Hindlimb muscle (tissue), 1 donor: ENCODE measurements around the gene CLDN9. TPM values are rescaled to one million over a fixed set of nuclear protein-coding genes. Genes with fewer than 3 reads are reported as not detected.
"Not testable (repeated sequence)": the region's sequence is repeated elsewhere in the genome, so short reads cannot be mapped to it uniquely, and the experiment has no call there.

Experiments used
- DNase-seq: peaks from one replicate; pipeline ENCODE4 v3.0.0-alpha.2; 2013
- polyA plus RNA-seq: library from polyadenylated mRNA; unstranded; fragments of 120-200 nt; gene quantifications from one replicate; pipeline ENCODE4 v1.2.1, GENCODE V29; 2013; ENCODE audit not compliant: insufficient read length

CLDN9 gene
- polyA plus RNA-seq, 1 donor: 2.2 TPM

DNA sequence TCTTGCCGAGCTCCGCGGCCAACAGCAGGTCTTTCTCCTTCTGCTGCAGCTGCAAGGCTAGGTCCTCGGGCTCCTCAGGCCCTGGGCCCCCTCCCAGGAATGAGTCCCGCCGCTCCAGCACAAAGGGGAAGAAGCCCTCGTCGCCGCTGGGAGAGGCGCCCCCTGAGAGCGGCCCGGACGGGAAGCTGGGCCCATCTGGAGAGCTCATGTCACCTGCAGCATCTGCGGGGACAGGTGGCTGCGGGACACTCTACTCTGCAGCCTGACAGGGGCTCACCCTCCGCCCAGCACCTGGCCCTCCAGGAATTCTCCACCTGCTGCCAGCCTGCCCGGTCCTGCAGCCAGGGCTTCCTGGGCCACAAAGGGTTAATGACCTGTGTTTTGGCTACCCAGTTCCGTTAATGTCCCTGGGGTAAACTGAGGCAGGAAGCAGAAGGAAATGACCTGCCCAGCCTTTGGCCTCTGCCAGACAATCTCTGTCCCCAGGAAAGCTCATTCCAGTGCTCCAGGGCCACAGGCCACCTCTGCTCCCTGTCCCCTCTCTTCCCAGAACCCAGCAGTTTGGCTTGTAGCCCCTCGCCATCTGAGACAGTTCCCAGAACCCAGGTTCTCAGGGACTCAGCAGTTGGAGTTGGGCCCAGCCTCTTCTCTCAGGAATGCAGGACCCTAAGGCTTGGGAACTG is 22.7 kb downstream of the CLDN9 start:
- DNase-seq: no peak

DNA sequence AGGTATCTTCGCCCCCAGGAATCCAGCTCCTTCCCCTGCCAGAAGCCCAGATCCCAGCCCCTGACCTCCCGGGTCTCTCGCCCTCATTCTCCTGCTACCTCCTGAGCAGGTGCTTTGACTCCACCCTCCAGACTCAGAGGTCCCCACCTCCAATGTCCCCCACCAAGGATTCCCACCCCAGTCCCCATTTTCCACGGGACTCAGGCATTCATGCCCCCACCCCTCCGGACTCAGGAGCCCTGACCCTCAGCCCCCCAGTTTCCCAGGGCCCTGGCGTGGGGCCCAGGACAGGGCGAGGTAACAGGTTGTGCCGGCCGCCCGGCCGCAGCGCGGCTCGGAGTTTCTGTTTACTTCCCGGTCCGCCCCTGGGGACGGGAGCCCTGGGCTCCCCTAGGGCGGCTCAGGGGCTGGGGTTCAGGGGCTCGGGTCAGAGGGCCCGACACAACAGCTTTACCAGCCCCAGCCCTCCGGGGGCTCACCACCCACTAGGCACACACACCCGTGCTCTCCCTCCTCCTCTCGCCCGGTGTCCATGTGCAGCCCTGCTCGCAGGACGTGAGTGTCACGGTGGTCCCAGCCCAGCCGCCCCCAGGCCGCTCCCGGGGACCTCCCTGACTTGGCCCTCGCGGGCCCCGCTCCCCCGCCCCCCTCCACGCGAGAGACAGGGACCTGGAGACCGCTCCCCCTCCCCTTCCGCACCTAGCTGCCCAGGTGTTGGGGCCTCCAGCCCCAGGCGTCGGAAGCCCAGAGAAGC is 23.4 kb downstream of the CLDN9 start:
- DNase-seq: no peak

DNA sequence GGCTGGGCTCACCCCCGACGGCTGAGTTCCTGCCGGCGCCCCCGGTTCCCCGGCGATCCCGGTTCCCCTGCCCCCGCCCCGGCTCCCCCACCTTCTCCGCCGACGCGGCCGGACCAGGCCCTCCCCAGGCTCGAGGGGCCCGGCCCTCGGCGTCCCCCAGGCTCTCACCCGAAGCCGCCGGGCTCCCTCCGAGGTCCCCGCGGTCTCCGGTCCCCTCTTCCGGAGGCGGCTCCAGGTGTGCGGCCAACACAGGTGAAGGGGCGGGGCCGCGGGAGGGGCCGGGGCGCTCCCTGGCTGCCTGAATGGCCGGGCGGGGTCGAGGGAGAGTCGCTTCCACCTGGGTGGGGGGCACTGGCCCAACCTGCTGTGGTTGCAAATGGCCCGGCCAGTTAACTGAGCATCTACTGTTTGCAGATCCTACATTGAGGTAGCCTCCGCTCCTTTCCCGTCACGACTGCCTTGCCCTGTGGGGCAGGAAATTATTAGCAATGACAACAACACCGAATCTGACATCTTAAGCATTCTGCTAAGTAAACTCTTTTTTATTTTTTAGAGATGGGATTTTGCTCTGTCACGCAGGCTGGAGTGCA is 24.1 kb downstream of the CLDN9 start, which contains the start of gene BICDL2:
BICDL2 (minus strand) TSS at position 219 of the 590 bp plus-strand sequence. CDS start 1,448 bp downstream, outside the sequence.
- no peak for DNase-seq

DNA sequence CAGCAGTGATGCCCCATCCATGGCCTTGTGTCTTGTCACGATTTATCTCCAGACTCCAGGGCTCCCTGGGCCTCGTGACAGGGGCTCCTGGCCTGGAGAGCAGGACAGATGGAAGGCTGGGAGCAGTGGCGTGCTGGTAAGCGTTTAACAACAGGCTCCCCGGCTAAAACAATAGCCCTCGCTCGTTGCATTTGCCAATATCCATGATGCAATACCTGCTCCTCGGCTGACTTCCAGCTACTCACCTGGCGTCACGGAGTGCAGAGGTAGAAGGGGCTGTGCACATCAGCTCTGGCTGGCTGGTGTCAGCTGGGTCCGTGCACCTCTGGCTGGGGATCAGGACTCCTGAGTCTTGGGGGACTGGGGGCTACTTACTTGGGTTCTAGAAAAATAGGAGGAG is 25.5 kb downstream of the CLDN9 start:
- DNase-seq: no peak

DNA sequence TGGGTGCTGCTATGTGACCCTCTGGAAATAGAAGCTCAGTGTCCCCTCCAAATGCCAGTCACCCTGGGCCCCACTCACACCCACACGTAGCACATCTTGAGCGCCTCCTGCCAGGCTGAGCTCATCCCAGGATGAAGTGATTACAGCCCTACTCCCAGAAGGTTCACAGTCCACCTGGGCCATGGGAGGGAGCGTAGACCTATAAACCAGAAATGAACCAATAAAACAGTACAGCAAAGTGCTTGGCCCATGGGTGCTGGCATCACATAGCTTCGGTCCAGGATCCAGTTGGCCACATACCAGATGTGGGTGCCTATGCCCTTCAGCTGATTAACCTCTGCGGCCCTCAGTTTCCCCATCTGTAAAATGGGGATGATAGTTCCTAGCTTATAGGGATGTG is 26.2 kb downstream of the CLDN9 start:
- no peak for DNase-seq

DNA sequence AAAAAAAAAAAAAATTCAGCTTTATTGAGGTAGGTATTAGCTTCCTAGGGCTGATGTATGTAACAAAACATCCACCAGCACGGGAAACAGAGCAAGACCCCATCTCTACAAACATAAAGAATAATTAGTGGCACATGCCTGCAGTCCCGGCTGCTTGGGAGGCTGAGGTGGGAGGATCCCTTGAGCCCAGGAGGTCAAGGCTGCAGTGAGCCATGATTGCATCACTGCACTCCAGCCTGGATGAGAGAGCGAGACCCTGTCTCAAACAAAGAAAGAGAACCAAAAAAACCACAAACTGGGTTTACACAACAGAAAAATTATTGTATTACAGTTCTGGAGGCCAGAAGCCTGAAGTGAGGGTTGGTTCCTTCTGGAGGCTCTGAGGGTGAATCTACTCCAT is 29.7 kb downstream of the CLDN9 start:
- DNase-seq: no peak

DNA sequence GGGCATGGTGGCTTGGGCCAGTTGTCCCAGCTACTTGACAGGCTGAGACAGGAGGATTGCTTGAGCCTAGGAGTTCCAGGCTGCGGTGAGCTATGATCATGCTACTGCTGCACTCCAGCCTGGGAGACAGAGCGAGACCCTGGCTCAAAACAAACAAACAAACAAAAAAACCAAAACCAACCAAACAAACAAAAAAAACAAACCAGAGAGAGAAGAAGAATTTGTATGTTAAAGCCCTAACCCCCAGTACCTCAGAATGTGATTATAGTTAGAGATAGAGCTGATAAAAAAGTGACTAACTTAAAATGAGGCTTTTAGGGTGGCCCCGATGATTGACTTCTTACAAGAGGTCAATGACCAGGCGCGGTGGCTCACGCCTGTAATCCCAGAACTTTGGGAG is 32.0 kb downstream of the CLDN9 start:
- DNase-seq: no peak

DNA sequence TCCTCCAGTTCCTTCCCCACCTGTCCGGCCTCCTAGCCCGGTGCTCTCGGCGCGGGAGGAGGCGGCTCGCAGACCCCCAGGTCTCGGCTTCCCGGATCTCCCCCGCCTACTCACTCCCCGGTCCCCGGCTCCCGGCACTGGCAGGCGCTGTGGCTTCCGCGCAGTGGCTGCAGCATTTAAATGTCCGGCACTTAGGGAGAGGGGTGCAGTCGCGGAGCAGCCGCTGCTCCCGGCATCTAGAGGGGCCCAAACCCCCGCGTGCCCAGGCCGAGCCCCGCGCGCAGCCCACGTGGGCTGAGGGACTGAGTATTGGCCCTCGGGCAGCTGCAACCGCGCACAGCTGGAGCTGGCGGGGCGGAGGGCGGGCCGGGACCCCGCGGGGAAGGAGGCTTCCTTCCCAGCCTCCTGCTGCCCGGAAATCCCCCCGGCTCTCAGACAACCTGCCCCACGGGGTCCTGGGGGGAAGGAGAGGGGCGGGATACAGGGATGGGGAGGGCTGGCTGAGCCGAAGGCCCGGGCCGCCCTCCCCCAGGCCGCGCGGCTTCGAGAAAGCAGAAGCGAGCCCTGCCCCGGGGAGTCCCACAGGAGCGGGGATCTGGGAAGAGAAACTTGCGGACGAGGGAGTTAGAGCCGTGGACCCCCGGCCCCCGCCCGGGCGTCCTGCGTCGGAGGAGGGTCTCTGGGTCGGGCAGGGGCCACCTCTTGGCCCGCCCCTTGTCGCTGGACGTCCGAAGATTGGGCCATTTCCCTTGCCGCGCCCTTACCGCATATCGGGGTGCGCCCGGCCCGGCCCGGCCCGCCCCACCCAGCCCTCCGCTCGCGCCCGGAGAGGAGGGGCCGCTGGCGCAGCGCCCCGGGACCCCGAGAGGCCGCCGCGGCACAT is 33.3 kb downstream of the CLDN9 start, which contains the start of gene MMP25:
MMP25 (plus strand) TSS at position 804 of the 883 bp plus-strand sequence. CDS start 357 bp downstream, outside the sequence.
- DNase-seq: no peak

DNA sequence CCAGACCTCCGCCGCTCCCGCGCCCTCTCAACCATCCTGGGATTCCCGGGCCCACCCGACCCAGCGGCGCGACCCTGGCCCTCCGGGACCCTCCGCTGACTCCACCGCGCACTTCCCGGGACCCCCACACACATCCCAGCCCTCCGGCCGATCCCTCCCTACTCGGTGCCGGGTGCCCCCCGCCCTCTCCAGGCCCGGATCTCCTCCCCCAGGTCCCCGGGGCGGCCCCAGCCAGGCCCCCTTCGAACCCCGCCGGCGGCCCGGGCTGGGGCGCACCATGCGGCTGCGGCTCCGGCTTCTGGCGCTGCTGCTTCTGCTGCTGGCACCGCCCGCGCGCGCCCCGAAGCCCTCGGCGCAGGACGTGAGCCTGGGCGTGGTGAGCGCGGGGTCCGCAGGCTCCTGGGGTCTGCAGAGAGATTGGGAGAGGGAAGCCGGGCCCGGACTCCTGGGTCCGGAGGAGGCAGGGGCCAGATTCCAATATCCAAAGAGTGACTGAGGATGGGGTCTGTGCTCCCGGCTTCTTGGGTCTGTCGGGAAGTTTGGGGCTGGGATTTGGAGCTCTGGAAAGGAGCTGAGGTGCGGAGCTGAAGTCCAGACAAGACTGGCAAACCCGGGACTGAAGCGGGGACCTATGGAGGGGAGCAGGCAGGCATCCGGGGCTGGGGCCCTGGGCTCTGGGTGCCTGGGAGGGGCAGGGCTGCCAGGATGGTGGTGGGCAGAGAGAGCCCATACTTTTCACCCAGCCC is 34.1 kb downstream of the CLDN9 start:
- DNase-seq: no peak

DNA sequence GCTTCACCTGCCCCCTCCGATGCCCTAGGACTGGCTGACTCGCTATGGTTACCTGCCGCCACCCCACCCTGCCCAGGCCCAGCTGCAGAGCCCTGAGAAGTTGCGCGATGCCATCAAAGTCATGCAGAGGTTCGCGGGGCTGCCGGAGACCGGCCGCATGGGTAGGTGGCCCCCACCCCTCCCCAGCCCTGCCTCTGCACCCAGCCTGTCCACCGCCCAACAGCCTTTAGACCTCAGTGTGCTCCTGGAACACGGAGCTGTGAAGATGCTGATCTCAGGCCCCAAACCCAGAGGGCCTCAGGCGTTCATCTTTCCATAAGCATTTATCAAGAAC is 34.6 kb downstream of the CLDN9 start:
- DNase-seq: no peak

DNA sequence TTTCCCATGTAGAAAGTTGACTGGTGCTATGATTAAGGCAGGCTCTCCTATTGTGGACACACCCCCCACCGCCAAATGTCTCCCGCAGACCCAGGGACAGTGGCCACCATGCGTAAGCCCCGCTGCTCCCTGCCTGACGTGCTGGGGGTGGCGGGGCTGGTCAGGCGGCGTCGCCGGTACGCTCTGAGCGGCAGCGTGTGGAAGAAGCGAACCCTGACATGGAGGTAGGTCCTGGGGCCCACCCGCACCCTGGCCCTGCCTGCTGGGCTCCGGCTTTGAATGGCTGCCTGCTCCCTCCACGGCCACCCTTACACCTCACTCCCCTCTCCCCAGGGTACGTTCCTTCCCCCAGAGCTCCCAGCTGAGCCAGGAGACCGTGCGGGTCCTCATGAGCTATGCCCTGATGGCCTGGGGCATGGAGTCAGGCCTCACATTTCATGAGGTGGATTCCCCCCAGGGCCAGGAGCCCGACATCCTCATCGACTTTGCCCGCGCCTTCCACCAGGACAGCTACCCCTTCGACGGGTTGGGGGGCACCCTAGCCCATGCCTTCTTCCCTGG is 37.3 kb downstream of the CLDN9 start:
- no peak for DNase-seq

DNA sequence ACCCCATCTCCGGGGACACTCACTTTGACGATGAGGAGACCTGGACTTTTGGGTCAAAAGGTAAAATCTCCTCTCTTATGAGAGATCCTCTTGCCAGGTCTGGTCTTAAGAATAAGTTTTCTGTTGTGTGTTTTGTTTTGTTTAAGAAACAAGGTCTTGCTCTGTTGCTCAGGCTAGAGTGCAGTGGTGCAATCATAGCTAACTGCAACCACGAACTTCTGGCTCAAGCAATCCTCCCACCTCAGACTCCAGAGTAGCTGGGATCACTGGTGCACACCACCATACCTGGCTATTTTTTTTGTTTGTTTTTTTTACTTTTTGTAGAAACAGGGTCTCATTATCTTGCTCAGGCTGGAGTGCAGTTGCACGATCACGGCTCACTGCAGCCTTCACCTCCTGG is 37.8 kb downstream of the CLDN9 start:
- no peak for DNase-seq

DNA sequence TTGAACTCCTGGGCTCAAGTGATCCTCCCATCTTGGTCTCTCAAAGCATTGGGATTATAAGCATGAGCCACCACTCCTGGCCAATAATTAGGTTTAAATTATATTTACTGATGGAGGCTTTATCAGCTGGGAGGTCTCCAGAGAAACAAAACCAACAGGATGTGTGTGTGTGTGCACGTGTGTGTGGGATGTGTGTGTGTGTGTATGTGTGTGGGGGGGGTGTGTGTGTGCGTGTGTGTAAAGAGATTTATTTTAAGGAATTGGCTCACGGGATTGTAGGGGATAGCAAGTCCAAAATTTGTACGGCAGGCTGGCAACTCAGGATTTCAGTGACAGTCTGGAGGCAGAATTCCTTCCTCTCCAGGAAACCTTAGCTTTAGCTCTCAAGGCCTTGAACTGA is 38.3 kb downstream of the CLDN9 start:
- DNase-seq: no peak

DNA sequence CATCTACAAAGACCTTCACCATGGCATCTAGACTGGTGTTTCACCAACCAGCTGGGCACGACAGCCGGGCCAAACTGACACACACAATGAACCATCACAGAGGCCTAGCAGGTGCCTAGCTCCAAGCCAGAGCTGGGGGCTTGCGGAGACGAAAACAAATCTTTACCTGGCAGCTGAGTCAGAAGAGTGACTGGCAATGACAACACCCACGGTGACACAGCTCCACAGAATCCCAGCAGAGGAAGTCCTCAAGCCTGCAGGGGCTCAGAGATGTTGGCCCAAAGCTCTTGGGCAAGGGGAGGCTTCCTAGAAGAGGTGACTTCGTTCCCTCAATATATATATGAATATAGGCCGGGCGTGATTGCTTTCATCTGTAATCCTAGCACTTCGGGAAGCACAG is 38.8 kb downstream of the CLDN9 start:
- DNase-seq: no peak

DNA sequence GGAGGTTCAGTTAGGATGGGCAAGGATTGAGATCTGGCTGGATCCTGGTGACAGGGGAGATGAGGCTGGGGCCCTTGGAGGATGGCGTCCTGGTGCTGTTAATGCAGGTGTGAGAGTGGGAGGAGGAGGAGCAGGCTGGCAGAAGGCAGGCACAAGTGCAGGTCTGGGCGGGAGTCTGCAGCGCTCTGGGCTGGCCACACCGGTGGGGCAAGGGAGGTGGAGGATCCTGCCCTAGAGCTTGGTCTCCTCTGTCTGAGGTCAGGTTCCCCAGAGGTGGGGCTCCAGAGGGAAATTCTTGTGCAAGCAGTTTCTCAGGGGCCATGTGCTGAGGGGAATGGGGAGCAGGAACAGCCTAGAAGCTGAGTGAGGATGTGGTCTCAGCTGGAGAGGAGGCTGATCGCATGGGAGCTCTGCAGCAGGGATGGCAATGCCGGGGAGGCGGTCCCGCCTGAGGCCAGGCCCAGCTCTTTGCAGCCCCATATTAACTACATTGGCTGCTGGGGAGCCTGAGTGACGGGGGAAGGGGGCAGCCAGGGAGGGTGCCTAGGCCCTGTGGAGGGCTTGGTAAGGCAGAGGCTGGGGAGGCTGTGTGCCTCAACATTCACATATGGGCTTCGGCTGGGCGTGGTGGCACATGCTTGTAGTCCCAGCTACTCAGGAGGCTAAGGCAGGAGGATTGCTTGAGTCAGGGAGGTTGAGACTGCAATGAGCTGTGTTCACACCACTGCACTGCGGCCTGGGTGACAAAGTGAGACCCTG is 40.0 kb downstream of the CLDN9 start:
- DNase-seq: not testable (repeated sequence)

DNA sequence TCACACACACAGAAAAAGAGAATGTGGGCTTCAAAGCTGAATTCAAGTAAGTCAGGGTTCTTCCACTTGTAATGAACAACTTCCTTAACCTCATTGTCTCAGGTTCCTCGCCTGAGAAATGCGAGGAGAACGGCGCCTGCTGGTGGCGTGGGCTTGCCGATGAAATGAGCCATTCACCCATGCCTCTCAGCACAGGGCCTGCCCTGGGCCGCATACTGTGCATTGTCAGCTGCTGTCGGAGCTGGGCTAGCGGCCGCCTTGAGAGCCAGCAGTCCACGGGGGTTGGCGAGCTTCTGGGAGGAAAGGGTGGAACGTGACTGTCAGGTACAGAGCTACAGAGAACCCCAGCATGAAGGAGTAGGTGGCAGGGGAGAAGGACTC is 40.6 kb downstream of the CLDN9 start:
- not testable (repeated sequence) for DNase-seq

DNA sequence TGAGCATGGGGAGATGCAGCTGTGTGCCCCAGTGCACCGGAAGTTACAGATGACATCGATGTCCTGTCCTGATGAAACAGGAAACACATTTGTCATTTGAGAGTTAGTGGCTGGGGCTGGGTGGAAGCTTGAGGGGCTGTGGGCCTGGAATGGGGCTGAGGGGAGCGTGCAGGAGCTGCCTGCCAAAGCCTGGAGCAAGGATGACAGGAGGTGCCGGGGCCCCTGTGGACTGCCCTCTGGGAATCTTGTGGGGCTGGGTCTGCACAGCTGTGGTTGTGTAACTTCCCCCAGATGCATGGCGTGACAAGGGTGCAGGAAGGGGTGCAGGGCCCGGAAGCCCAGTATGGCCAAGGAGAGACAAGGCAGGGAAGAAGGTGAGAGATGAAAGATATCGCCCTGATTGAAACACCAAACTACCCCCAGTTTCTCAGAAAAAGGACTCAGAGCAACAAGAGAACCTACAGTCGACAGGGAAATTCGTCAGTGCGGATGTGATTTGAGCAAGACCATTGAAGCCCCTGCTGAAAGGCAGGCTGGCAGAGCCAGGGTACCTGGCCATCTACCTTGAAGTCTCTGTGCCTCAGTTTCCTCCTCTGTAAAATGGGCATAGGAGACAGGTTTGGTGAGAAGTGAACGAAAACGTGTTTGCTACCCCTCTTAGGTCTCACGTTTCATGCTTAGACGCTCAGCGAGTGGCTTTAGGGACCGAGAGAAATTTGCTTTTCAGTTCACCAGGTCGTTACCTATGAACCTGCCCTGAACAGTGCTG is 42.4 kb downstream of the CLDN9 start:
- no peak for DNase-seq

DNA sequence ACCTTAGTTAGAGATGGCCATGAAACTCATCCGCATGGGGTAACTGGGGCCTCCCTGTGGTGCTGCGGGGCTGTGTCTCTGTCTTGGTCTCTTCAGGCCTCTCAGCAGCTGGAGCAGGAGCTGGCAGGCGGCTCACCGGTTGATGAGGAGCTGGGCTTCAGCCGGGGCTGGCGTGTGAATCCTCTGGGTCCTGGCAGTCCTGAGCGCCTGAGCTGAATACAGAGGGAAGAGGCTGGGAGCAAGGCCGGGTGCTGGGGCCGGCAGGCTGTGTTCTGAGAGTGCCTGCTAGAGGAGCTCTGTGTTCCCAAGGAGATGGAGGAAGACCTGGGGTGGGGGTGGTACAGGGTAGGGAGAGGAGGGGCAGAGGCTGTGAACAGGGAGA is 43.0 kb downstream of the CLDN9 start:
- DNase-seq: not testable (repeated sequence)

DNA sequence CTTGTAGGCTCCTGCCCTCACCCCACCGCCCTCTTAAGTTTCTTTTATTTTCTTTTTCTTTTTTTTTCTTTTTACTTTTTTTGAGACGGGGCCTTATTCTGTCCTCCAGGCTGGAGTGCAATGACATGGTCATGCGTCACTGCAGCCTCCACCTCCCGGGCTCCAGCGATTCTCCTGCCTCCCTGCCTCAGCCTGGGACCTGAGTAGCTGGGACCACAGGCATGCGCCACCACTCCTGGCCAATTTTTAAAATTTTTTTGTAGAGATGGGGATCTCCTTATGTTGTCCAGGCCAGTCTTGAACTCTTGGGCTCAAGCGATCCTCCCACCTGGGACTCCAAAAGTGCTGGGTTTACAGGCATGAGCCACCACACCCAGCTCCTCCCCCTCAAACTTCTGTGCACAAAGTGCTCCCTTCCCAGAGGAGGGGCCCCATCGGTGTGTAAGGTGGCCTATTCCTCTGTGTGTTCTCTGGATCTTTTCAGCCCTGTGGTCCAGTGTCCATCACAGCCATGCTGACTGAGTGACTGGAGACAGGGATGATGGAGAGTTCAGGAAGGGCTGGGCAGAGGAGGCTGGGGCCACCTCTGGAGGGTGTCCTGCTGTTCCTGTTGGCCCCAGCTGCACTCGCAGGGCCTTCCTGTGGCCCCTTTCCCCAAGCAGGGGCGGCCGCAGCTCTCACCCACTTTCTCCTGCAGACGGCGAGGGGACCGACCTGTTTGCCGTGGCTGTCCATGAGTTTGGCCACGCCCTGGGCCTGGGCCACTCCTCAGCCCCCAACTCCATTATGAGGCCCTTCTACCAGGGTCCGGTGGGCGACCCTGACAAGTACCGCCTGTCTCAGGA is 43.8 kb downstream of the CLDN9 start:
- no peak for DNase-seq
